Progenitor cell of endocrine pancreas (in vitro differentiated cells): ENCODE results near the gene OR8D1. TPM values are rescaled to one million over a fixed set of nuclear protein-coding genes. Genes with fewer than 3 reads are reported as not detected.

Experiments
- DNase-seq: peaks from one replicate; pipeline ENCODE4 v3.0.0; 2021; ENCODE audit warnings: low spot score; ENCODE audit not compliant: unreplicated experiment
- H3K27ac Mint-ChIP-seq: 2 replicates; pipeline ENCODE4 v1.8.0; 2021; ENCODE audit warnings: mild to moderate bottlenecking, moderate library complexity, mixed read lengths
- H3K27me3 Mint-ChIP-seq: 2 replicates; pipeline ENCODE4 v1.8.0; 2021; ENCODE audit warnings: mixed read lengths
- H3K36me3 Mint-ChIP-seq: 2 replicates; pipeline ENCODE4 v1.8.0; 2022; ENCODE audit warnings: mixed read lengths; ENCODE audit not compliant: insufficient read depth
- H3K4me1 Mint-ChIP-seq: 2 replicates; pipeline ENCODE4 v1.8.0; 2021; ENCODE audit warnings: low read depth, mixed read lengths
- H3K4me3 Mint-ChIP-seq: 2 replicates; pipeline ENCODE4 v1.8.0; 2021; ENCODE audit warnings: low read depth, mild to moderate bottlenecking, moderate library complexity, mixed read lengths
- H3K9me3 Mint-ChIP-seq: 2 replicates; pipeline ENCODE4 v1.8.0; 2021; ENCODE audit warnings: low read depth, mixed read lengths
- CTCF ChIP-seq: fragments of 200-600 bp; sonication (generic); IDR thresholded peaks from one replicate; pipeline ENCODE4 v1.5.0; 2021; ENCODE audit warnings: antibody characterized with exemption, mild to moderate bottlenecking; ENCODE audit not compliant: unreplicated experiment
- total RNA-seq: library from RNA; stranded (reverse); gene quantifications from 2 replicates; pipeline ENCODE4 v1.2.1, GENCODE V29; 2021

OR8D1 gene
- total RNA-seq, 1 donor from 2014 or later, result not detected

DNA sequence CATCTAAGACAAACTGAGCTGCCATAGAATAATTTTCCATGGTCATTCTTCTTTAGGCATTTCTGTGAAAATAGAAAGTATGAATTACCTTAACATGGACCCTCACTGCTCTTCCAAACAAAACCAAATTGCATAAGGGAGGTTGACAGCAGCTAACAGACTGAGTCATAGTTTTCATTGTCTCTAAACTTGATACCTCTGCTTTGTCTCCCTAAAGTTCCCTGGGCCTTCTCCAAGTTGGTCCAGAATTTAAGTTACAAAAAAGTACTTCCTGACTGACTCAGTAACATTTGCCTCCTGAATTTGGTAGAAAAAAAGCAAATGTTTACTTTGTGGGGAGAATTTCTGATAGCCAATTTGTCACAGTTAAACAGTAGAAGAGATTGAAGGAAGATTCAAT lies 3.0 kb downstream of the OR8D1 start:
- TF ChIP-seq CTCF, result no peak
- H3K9me3 Mint-ChIP-seq, result no peaks in the 10 kb centered on the region
- no peak overlapping the region for H3K4me3 Mint-ChIP-seq
- DNase-seq, result no peak
- H3K4me1 Mint-ChIP-seq, result no peaks in the 10 kb centered on the region
- H3K36me3 Mint-ChIP-seq, result no peaks in the 10 kb centered on the region
- peaks cover 7% of the 10 kb centered on the region for H3K27me3 Mint-ChIP-seq
- no peak overlapping the region for H3K27ac Mint-ChIP-seq

- no peak for DNase-seq
- Mint-ChIP-seq H3K27ac (no peak overlapping the region), H3K9me3 (no peaks in the 10 kb centered on the region), H3K4me1 (no peaks in the 10 kb centered on the region), H3K36me3 (no peaks in the 10 kb centered on the region), H3K27me3 (peaks cover 7% of the 10 kb centered on the region), H3K4me3 (no peak overlapping the region)
- no peak for TF ChIP-seq CTCF
These were observed 6.7 kb downstream of the OR8D1 start for GRCh38 chr11:124307093-124307492.

GRCh38 chr11:124302347-124303125 lies 11.2 kb downstream of the OR8D1 start:
- H3K27me3 Mint-ChIP-seq, result no peaks in the 10 kb centered on the region

DNA sequence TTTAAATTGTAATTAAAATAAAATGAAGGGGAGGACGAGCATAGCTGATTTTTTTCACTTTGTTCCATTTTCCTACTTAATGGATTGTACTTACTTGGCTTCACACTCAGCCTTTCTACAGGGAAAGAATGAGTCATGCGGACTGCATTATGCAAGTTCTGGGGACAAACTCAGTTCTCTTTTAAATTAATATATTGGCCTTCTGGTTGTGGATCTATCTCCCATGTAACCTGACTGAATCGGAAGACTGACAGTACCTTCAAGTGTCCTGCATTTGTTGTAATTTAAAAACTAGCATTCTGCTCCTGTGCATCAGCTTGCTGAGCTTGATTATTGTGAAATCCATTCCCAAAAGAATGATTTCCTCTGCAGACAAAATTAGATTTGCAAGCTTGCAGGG lies 12.2 kb downstream of the OR8D1 start:
- DNase-seq, result no peak
- Mint-ChIP-seq H3K27me3 (no peaks in the 10 kb centered on the region), H3K4me1 (peaks cover 5% of the 10 kb centered on the region), H3K9me3 (peaks cover 4% of the 10 kb centered on the region), H3K27ac (no peak overlapping the region), H3K36me3 (no peaks in the 10 kb centered on the region), H3K4me3 (no peak overlapping the region)
- TF ChIP-seq CTCF, result no peak

More at GRCh38 chr11:124302347-124303125, 11.2 kb downstream of the OR8D1 start:
- Mint-ChIP-seq H3K36me3 (no peaks in the 10 kb centered on the region), H3K9me3 (peaks cover 4% of the 10 kb centered on the region), H3K27ac (no peak overlapping the region), H3K4me1 (peaks cover 5% of the 10 kb centered on the region), H3K4me3 (no peak overlapping the region)
- no peak for DNase-seq
- no peak for TF ChIP-seq CTCF

- Mint-ChIP-seq H3K4me3 (no peak overlapping the region), H3K27ac (no peak overlapping the region)
These were observed 15.8 kb downstream of the OR8D1 start for GRCh38 chr11:124297921-124298320.

More at GRCh38 chr11:124297921-124298320, 15.8 kb downstream of the OR8D1 start:
- Mint-ChIP-seq H3K4me1 (peaks cover 5% of the 10 kb centered on the region), H3K27me3 (no peaks in the 10 kb centered on the region), H3K9me3 (peaks cover 4% of the 10 kb centered on the region), H3K36me3 (no peaks in the 10 kb centered on the region)
- TF ChIP-seq CTCF, result no peak
- no peak for DNase-seq
